ENCODE results near the gene MED1. TPM values are rescaled to one million over a fixed set of nuclear protein-coding genes. Genes with fewer than 3 reads are reported as not detected.
"Not testable (repeated sequence)": the region's sequence is repeated elsewhere in the genome, so short reads cannot be mapped to it uniquely, and the experiment has no call there.

The MED1 gene
- total RNA-seq (2022) = 58.9 and 62.2 TPM in 2 replicates
- Bru-seq, nascent RNA = percentile 81 among the genes with signal in this experiment
- BruChase-seq, experiment 1, labeled RNA remaining after a 2-hour chase = percentile 94 among the genes with signal in this experiment
- percentile 89 among the genes with signal in this experiment for BruChase-seq, experiment 2, labeled RNA remaining after a 6-hour chase
- long read RNA-seq, partial matches to known transcripts = 3 of 12 reads
- long read RNA-seq, other reads (novel, unspliced or antisense) = 8 of 12 reads

GRCh38 chr17:39450847-39451581 lies at the start of gene MED1:
MED1 (minus strand) TSS chr17:39451263; CDS start chr17:39451062, 201 bp downstream.
- intact Hi-C loops (cut with micrococcal nuclease; ENCODE audit: unreplicated experiment) = loop anchor here (1.0 to 5.0 kb wide), 2 partner anchors 10 to 49 kb away; partner anchors contain the start of genes CDK12 and FBXL20
- peak; percentile 97 to 99 for DNase-seq
- ChIA-PET POLR2A (interaction anchor here (0.6 to 2.1 kb wide), 15 partner anchors 9 to 1974 kb away, joined by 3 to 129 read pairs (median 4); partner anchors contain the start of genes CDK12 and RPL19), CTCF (interaction anchor here (0.7 to 1.2 kb wide), 4 partner anchors 11 to 171 kb away, joined by 3 to 15 read pairs (median 4); partner anchors contain the start of gene CDK12)
- TF ChIP-seq CTCF (IDR thresholded peaks at IDR 0.05; ENCODE audit: insufficient read depth in 1 of 2, low read depth in 1 of 2, low read length in 1 of 2, severe bottlenecking in 1 of 2, unreplicated experiment in 1 of 2) = no peak
- Histone ChIP-seq H3K4me3 (ENCODE audit: low read depth, low read length) (peak within 1 kb of the TSS; percentile 83), H3K36me3 (ENCODE audit: control insufficient read depth, insufficient read depth, low read length) (0 out of 2 replicates have a peak, but pooled peaks cover 2% of the 10 kb centered on the region), H3K4me1 (peaks cover 4% of the 10 kb centered on the region; the same call in 1 of the 2 replicates), H3K27me3 (replicated peaks; ENCODE audit: control insufficient read depth, insufficient read depth, low read length) (no peaks in the 10 kb centered on the region), H3K9me3 (no peaks in the 10 kb centered on the region)
- Mint-ChIP-seq H3K27ac (ENCODE audit: unreplicated experiment) (peak within 1 kb of the TSS; percentile 97), H3K36me3 (ENCODE audit: insufficient read depth, unreplicated experiment) (peaks cover 48% of the 10 kb centered on the region), H3K9me3 (ENCODE audit: unreplicated experiment) (no peaks in the 10 kb centered on the region), H3K4me1 (ENCODE audit: low read depth, unreplicated experiment) (peaks cover 7% of the 10 kb centered on the region), H3K4me3 (ENCODE audit: unreplicated experiment) (peak within 1 kb of the TSS; percentile 98), H3K27me3 (ENCODE audit: insufficient read depth, unreplicated experiment) (no peaks in the 10 kb centered on the region)
- no TSS peak for BruUV-seq (replicated peaks)

- H3K27ac Mint-ChIP-seq (ENCODE audit: unreplicated experiment); intact Hi-C loops (cut with micrococcal nuclease; ENCODE audit: unreplicated experiment); H3K4me3 Mint-ChIP-seq (ENCODE audit: unreplicated experiment); H3K27me3 ChIP-seq (replicated peaks; ENCODE audit: control insufficient read depth, insufficient read depth, low read length); H3K9me3 Mint-ChIP-seq (ENCODE audit: unreplicated experiment); H3K4me1 Mint-ChIP-seq (ENCODE audit: low read depth, unreplicated experiment); BruUV-seq (replicated peaks); H3K4me3 ChIP-seq (ENCODE audit: low read depth, low read length); H3K36me3 ChIP-seq (ENCODE audit: control insufficient read depth, insufficient read depth, low read length); H3K9me3 ChIP-seq; H3K27me3 Mint-ChIP-seq (ENCODE audit: insufficient read depth, unreplicated experiment); CTCF ChIA-PET; H3K4me1 ChIP-seq: not testable (repeated sequence)
- POLR2A ChIA-PET = interaction anchor here (0.5 to 1.5 kb wide), 3 partner anchors 22 to 36 kb away, joined by 4 to 14 read pairs (median 5); partner anchors contain the start of gene CDK12
- peak in 1 of 2 experiments; percentile 10 for DNase-seq
- peaks cover 85% of the 10 kb centered on the region for H3K36me3 Mint-ChIP-seq (ENCODE audit: insufficient read depth, unreplicated experiment)
These were observed 45.9 kb upstream of the MED1 start for GRCh38 chr17:39496921-39497320.

- POLR2A ChIA-PET = interaction anchor here (0.7 kb wide), 1 partner anchor 616 kb away, joined by 10 read pairs; no protein-coding TSS in a partner anchor
- no peak overlapping the region for H3K4me3 Mint-ChIP-seq (ENCODE audit: unreplicated experiment)
- H3K27me3 Mint-ChIP-seq (ENCODE audit: insufficient read depth, unreplicated experiment) = no peaks in the 10 kb centered on the region
- DNase-seq = no peak
- no peak for TF ChIP-seq CTCF (IDR thresholded peaks at IDR 0.05; ENCODE audit: insufficient read depth in 1 of 2, low read depth in 1 of 2, low read length in 1 of 2, severe bottlenecking in 1 of 2, unreplicated experiment in 1 of 2)
- Histone ChIP-seq H3K4me3 (ENCODE audit: low read depth, low read length) (no peak overlapping the region), H3K36me3 (ENCODE audit: control insufficient read depth, insufficient read depth, low read length) (peaks cover 2% of the 10 kb centered on the region), H3K27me3 (replicated peaks; ENCODE audit: control insufficient read depth, insufficient read depth, low read length) (no peaks in the 10 kb centered on the region), H3K9me3 (no peaks in the 10 kb centered on the region), H3K4me1 (peaks cover 8% of the 10 kb centered on the region; the same call in 1 of the 2 replicates)
- CTCF ChIA-PET = no interaction called here
- peaks cover 89% of the 10 kb centered on the region for H3K36me3 Mint-ChIP-seq (ENCODE audit: insufficient read depth, unreplicated experiment)
- intact Hi-C loops (cut with micrococcal nuclease; ENCODE audit: unreplicated experiment) = no loop called here
- no peaks in the 10 kb centered on the region for H3K9me3 Mint-ChIP-seq (ENCODE audit: unreplicated experiment)
- no peak overlapping the region for H3K27ac Mint-ChIP-seq (ENCODE audit: unreplicated experiment)
- BruUV-seq (replicated peaks) = no TSS peak
- no peaks in the 10 kb centered on the region for H3K4me1 Mint-ChIP-seq (ENCODE audit: low read depth, unreplicated experiment)
These were observed 36.9 kb upstream of the MED1 start for GRCh38 chr17:39487946-39488345.

- H3K27me3 Mint-ChIP-seq (ENCODE audit: insufficient read depth, unreplicated experiment); DNase-seq; CTCF ChIA-PET; H3K36me3 ChIP-seq (ENCODE audit: control insufficient read depth, insufficient read depth, low read length); H3K9me3 Mint-ChIP-seq (ENCODE audit: unreplicated experiment); intact Hi-C loops (cut with micrococcal nuclease; ENCODE audit: unreplicated experiment); BruUV-seq (replicated peaks); H3K4me1 Mint-ChIP-seq (ENCODE audit: low read depth, unreplicated experiment); H3K4me3 Mint-ChIP-seq (ENCODE audit: unreplicated experiment); H3K27me3 ChIP-seq (replicated peaks; ENCODE audit: control insufficient read depth, insufficient read depth, low read length); H3K9me3 ChIP-seq; H3K4me3 ChIP-seq (ENCODE audit: low read depth, low read length); H3K27ac Mint-ChIP-seq (ENCODE audit: unreplicated experiment); H3K4me1 ChIP-seq: not testable (repeated sequence)
- peaks cover 90% of the 10 kb centered on the region for H3K36me3 Mint-ChIP-seq (ENCODE audit: insufficient read depth, unreplicated experiment)
- POLR2A ChIA-PET = interaction anchor here (0.5 to 0.7 kb wide), 2 partner anchors 36 to 616 kb away, joined by 3 to 10 read pairs; no protein-coding TSS in a partner anchor
These were observed 36.4 kb upstream of the MED1 start for GRCh38 chr17:39487490-39487889.

Measured in Caco-2 (cell line).